Lung (tissue), 12 donors: ENCODE measurements around the gene PLEKHN1. TPM values are rescaled to one million over a fixed set of nuclear protein-coding genes. Genes with fewer than 3 reads are reported as not detected.

Experiments
- ATAC-seq: fragments of 200-7000 bp; cut with Tn5 transposase; one replicate; pipeline ENCODE4 v1.9.1; 2020; ENCODE audit warnings: moderate number of reproducible peaks; ENCODE audit not compliant: insufficient read depth, low FRiP score
- DNase-seq, 3 donors: peaks; one replicate each; pipeline ENCODE4 v3.0.0-alpha.2; 2013 to 2017
- H3K27ac ChIP-seq, 2 donors: one replicate each; pipeline ENCODE4 v1.5.1; 2013; ENCODE audit warnings: mild to moderate bottlenecking in 2 of 2, moderate library complexity in 2 of 2, control low read depth in 1 of 2, inconsistent platforms in 1 of 2, low read depth in 1 of 2, low read length in 1 of 2
- H3K27me3 ChIP-seq, 3 donors: one replicate each; pipeline ENCODE4 v1.5.1; 2013; ENCODE audit warnings: low read length in 2 of 3; ENCODE audit not compliant: control insufficient read depth in 3 of 3, insufficient read depth in 3 of 3
- H3K36me3 ChIP-seq, 4 donors: one replicate each; pipeline ENCODE4 v1.5.1; 2013; ENCODE audit warnings: low read length in 4 of 4, mild to moderate bottlenecking in 1 of 4, moderate library complexity in 1 of 4; ENCODE audit not compliant: control insufficient read depth in 4 of 4, insufficient read depth in 4 of 4
- H3K4me1 ChIP-seq, 5 donors: one replicate each; pipeline ENCODE4 v1.5.1; 2013; ENCODE audit warnings: low read length in 5 of 5, mild to moderate bottlenecking in 2 of 5, moderate library complexity in 1 of 5; ENCODE audit not compliant: control insufficient read depth in 5 of 5, insufficient read depth in 5 of 5
- H3K4me3 ChIP-seq: one replicate; pipeline ENCODE4 v1.5.1; 2013; ENCODE audit warnings: mild to moderate bottlenecking, control low read depth, moderate library complexity
- H3K9ac ChIP-seq, 2 donors: one replicate each; pipeline ENCODE4 v1.5.1; 2013; ENCODE audit warnings: low read length in 2 of 2, control low read depth in 1 of 2; ENCODE audit not compliant: insufficient read depth in 1 of 2
- H3K9me3 ChIP-seq, 4 donors: one replicate each; pipeline ENCODE4 v1.5.1; 2013; ENCODE audit warnings: low read length in 3 of 4, mild to moderate bottlenecking in 1 of 4, moderate library complexity in 1 of 4; ENCODE audit not compliant: control insufficient read depth in 4 of 4, insufficient read depth in 3 of 4
- WGBS, 2 donors: extraction: QIAGEN DNeasy Blood & Tissue Kit; methylation state at CpG; one replicate each; pipeline ENCODE4 v1.1.7; 2013; 5-methylcytosine and 5-hydroxymethylcytosine counted together
- polyA plus RNA-seq, 2 donors: library from polyadenylated mRNA; stranded (reverse); fragments of 200-250 nt; gene quantifications; one replicate each; pipeline ENCODE4 v1.2.1, GENCODE V29; 2013
- total RNA-seq, 2 donors: library from RNA; depleted of rRNA in 1 of 2; stranded (reverse); fragments of >200 nt in 1 of 2; gene quantifications; one replicate each; pipeline ENCODE4 v1.2.1, GENCODE V29; 2014 to 2021
- TF ChIP-seq, protein P1 (sequence below): IDR thresholded peaks from 2 replicates; pipeline ENCODE4 v1.5.1; 2012; ENCODE audit warnings: mild to moderate bottlenecking; ENCODE audit errors: control extremely low read depth, extremely low read depth
- donor health status: control.
- donor health status: control.
- donor health status: Bipolar disorder and iron deficiency.
- donor health status: healthy.
- donor health status: DM: yes; HTN: yes; CAD: no.

PLEKHN1 gene
- total and polyA plus RNA-seq, 4 donors: 2.0 to 5.1 (median 2.4) TPM

DNA sequence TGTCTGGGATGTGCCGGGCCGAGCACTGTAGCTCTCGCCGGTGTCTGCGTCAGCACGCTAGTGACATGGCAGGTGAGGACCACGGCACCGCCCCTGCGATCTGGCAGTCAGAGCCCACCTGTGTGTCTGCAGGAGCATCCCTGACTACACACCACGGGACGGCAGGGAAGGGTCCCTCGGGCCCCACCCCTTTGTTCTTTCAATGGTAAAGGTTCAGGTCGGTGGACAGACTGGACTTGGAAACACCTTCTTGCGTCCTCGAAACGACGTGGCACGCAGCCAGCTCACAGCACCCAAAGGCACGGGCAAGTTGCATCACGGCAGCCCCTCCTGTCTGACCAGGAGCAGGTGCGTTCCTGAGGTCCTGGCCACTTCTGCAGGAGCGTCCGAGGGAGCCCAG lies 46.3 kb upstream of the PLEKHN1 start:
- whole genome bisulfite sequencing, 2 donors: 41 to 76% methylated on average over 23 of the region's 23 CpGs
- no peak overlapping the region for H3K9ac ChIP-seq
- peaks cover 2 to 73% (median 26%) of the 10 kb centered on the region in 5 donors for H3K4me1 ChIP-seq
- TF ChIP-seq, protein P1, sequence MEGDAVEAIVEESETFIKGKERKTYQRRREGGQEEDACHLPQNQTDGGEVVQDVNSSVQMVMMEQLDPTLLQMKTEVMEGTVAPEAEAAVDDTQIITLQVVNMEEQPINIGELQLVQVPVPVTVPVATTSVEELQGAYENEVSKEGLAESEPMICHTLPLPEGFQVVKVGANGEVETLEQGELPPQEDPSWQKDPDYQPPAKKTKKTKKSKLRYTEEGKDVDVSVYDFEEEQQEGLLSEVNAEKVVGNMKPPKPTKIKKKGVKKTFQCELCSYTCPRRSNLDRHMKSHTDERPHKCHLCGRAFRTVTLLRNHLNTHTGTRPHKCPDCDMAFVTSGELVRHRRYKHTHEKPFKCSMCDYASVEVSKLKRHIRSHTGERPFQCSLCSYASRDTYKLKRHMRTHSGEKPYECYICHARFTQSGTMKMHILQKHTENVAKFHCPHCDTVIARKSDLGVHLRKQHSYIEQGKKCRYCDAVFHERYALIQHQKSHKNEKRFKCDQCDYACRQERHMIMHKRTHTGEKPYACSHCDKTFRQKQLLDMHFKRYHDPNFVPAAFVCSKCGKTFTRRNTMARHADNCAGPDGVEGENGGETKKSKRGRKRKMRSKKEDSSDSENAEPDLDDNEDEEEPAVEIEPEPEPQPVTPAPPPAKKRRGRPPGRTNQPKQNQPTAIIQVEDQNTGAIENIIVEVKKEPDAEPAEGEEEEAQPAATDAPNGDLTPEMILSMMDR: no peak
- DNase-seq (no peak), ATAC-seq (no peak)
- H3K27me3 ChIP-seq: peaks cover 0 to 20% (median 0%) of the 10 kb centered on the region in 3 donors
- H3K27ac ChIP-seq: no peak overlapping the region
- H3K4me3 ChIP-seq: no peak overlapping the region
- H3K9me3 ChIP-seq: no peaks in the 10 kb centered on the region
- H3K36me3 ChIP-seq: peaks cover 0 to 12% (median 0%) of the 10 kb centered on the region in 4 donors

DNA sequence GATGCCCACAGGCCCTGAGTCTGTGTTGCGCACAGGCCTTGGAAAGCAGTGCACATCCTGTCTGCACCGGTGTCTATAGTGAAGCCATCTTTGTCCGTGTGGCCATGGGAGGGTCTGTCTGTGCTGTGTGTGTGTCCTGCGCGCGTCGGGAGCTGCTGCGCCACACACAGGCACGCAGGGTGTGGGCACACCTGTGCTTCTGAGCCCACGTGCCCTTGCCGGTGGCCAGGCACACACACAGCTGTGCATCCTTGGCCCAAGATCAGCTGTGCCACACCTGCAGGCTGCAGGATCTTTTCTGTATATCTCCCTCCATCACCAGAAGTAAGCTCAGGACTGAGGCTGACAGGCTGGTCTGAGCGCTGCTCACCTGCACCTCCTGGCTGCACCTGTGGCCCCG lies 45.8 kb upstream of the PLEKHN1 start:
- peaks cover 0 to 12% (median 0%) of the 10 kb centered on the region in 4 donors for H3K36me3 ChIP-seq
- ATAC-seq (no peak), DNase-seq (no peak)
- H3K27ac ChIP-seq: no peak overlapping the region
- no peak overlapping the region for H3K4me3 ChIP-seq
- peaks cover 2 to 73% (median 26%) of the 10 kb centered on the region in 5 donors for H3K4me1 ChIP-seq
- TF ChIP-seq, protein P1: no peak
- H3K9me3 ChIP-seq: no peaks in the 10 kb centered on the region
- no peak overlapping the region for H3K9ac ChIP-seq
- WGBS, 2 donors: 12 to 24% methylated on average over 13 of the region's 13 CpGs
- H3K27me3 ChIP-seq: peaks cover 0 to 19% (median 0%) of the 10 kb centered on the region in 3 donors

DNA sequence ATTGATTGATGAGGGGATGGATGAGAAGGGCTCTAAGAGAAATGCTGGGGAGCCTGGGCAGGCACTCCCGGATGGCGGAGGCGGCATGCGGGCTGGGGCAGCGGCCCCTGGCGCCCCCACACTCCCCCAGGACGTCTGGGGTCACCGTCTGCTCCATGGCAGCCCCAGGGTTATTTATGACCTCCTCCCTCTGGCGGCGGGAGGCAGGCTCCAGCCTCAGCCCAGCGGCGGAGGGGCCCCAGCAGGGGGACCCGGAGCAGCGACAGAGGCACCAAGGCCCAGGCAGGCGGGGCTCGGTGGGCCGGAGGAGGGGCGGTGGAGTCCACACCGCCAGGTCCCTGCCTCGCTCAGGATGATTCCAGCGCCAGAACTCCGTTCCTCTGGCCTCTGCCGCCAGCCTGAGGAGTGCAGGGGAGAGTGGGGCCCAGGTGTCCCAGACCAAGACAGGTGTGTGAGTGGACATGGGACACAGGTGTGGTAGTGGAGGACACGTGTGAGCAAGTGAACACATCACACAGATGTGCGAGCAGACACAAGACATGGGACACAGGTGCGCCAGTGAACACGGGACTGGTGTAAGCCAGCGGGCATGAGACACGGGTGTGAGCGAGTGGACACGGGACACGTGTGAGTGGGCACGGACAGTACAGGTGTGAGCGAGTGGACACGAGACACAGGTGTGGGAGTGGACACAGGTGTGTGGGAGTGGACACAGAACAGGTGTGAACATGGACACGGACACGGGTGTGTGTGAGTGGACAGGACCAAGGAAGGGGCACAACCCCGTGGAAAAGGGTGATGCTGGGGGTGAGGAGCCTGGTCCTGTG lies 45.1 kb upstream of the PLEKHN1 start:
- TF ChIP-seq, protein P1: peak; percentile 20
- no peak overlapping the region for H3K4me3 ChIP-seq
- H3K27me3 ChIP-seq: peaks cover 0 to 21% (median 0%) of the 10 kb centered on the region in 3 donors
- H3K9ac ChIP-seq: no peak overlapping the region
- 26 to 35% methylated on average over 31 to 38 of the region's 38 CpGs for WGBS, 2 donors
- no peak for ATAC-seq
- H3K36me3 ChIP-seq: peaks cover 0 to 12% (median 0%) of the 10 kb centered on the region in 4 donors
- DNase-seq: peak; percentile 86 to 94 (median 88)
- H3K4me1 ChIP-seq: peaks cover 2 to 73% (median 26%) of the 10 kb centered on the region in 5 donors
- H3K9me3 ChIP-seq: no peaks in the 10 kb centered on the region
- H3K27ac ChIP-seq: no peak overlapping the region
